G401.6 (cell line): ENCODE data around the gene ANK3.

Experiments used
- FAIRE-seq: peaks from 2 replicates; lab custom pipeline; 2012; peaks lifted over from hg19 to GRCh38; lab: Jason Lieb, UNC

The ANK3 gene

GRCh38 chr10:60277656-60278055, 112.0 kb downstream of the ANK3 start:
- FAIRE-seq = no peak

- no peak for FAIRE-seq
Measured at GRCh38 chr10:60276232-60276631, 113.4 kb downstream of the ANK3 start.

GRCh38 chr10:60271319-60272040, 118.2 kb downstream of the ANK3 start:
- FAIRE-seq = no peak

GRCh38 chr10:60270426-60270825, 119.2 kb downstream of the ANK3 start:
- no peak for FAIRE-seq

GRCh38 chr10:60267802-60268201, 121.9 kb downstream of the ANK3 start:
- no peak for FAIRE-seq

- no peak for FAIRE-seq
Measured at GRCh38 chr10:60266513-60266912, 123.2 kb downstream of the ANK3 start.

- no peak for FAIRE-seq
Measured at GRCh38 chr10:60262647-60263126, 127.0 kb downstream of the ANK3 start.

GRCh38 chr10:60260321-60260720, 129.4 kb downstream of the ANK3 start:
- FAIRE-seq = no peak

- no peak for FAIRE-seq
Measured at GRCh38 chr10:60258429-60258797, 131.3 kb downstream of the ANK3 start.

GRCh38 chr10:60257767-60258428, 131.8 kb downstream of the ANK3 start:
- no peak for FAIRE-seq

GRCh38 chr10:60254776-60255175, 134.9 kb downstream of the ANK3 start:
- FAIRE-seq = no peak

GRCh38 chr10:60253484-60253883, 136.2 kb downstream of the ANK3 start:
- FAIRE-seq = no peak

- FAIRE-seq = no peak
Measured at GRCh38 chr10:60252688-60253087, 137.0 kb downstream of the ANK3 start.

- no peak for FAIRE-seq
Measured at GRCh38 chr10:60246382-60246781, 143.3 kb downstream of the ANK3 start.

- FAIRE-seq = no peak
Measured at GRCh38 chr10:60239228-60239627, 150.4 kb downstream of the ANK3 start.

GRCh38 chr10:60238759-60239100, 150.9 kb downstream of the ANK3 start:
- FAIRE-seq = no peak

GRCh38 chr10:60237977-60238758, 151.5 kb downstream of the ANK3 start:
- no peak for FAIRE-seq

- no peak for FAIRE-seq
Measured at GRCh38 chr10:60236869-60237524, 152.7 kb downstream of the ANK3 start.

GRCh38 chr10:60235001-60235400, 154.7 kb downstream of the ANK3 start:
- no peak for FAIRE-seq

GRCh38 chr10:60234551-60234950, 155.1 kb downstream of the ANK3 start:
- no peak for FAIRE-seq

- no peak for FAIRE-seq
Measured at GRCh38 chr10:60230892-60231291, 158.8 kb downstream of the ANK3 start.

GRCh38 chr10:60224066-60224705, 165.5 kb downstream of the ANK3 start:
- FAIRE-seq = no peak
